HG02588 (cell line): ENCODE results near the gene DNAH17.

Experiments used
- ATAC-seq: cut with Tn5 transposase; IDR thresholded peaks from one replicate; pipeline ENCODE4 v1.9.1; 2021; ENCODE audit warnings: mild to moderate bottlenecking, moderate library complexity; ENCODE audit not compliant: unreplicated experiment

The DNAH17 gene

DNA sequence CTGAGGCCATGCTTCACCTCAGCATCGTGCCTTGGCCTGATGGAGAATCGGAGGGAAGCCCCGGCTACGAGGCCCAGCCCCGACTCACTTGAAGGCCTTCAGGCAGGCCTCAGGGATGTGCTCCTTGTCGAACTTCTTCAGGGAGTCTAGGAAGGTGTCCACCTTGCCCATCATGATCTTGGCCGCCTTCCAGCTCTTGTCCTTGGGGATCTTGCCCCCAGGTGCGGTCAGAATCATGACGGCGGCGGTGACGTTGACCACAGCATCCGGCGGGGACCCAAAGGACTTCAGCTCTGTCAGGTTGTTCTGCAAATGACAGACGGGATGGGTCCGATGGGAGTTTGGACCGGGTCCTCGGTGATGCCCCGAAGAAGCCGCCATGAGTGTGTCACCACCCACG is 117.5 kb downstream of the DNAH17 start:
- no peak for ATAC-seq

- no peak for ATAC-seq
Observed at GRCh38 chr17:78458736-78459335, 118.4 kb downstream of the DNAH17 start.

DNA sequence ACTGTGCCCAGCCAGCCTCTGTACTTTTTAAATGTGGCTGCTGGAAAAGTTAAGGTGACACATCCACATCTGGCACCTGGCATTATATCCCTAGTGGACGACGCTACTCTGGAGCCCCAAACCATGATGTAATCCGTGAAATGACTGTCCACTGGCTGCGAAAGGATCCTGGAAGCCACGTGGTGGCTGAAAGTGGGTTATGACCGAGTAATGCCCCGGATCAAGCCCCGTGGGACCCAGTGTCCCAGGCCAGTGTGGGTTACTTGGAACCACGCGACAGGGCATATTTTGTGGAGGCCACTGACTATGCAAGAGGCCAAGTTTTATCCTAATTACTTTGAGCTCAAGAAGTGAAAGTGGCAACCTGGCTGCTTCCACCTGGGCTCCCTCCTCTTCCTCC is 119.1 kb downstream of the DNAH17 start:
- ATAC-seq = no peak

GRCh38 chr17:78454346-78454745 is 122.8 kb downstream of the DNAH17 start:
- no peak for ATAC-seq

GRCh38 chr17:78451753-78452152 is 125.4 kb downstream of the DNAH17 start:
- no peak for ATAC-seq

- ATAC-seq = no peak
Observed at GRCh38 chr17:78450696-78451345, 126.4 kb downstream of the DNAH17 start.

DNA sequence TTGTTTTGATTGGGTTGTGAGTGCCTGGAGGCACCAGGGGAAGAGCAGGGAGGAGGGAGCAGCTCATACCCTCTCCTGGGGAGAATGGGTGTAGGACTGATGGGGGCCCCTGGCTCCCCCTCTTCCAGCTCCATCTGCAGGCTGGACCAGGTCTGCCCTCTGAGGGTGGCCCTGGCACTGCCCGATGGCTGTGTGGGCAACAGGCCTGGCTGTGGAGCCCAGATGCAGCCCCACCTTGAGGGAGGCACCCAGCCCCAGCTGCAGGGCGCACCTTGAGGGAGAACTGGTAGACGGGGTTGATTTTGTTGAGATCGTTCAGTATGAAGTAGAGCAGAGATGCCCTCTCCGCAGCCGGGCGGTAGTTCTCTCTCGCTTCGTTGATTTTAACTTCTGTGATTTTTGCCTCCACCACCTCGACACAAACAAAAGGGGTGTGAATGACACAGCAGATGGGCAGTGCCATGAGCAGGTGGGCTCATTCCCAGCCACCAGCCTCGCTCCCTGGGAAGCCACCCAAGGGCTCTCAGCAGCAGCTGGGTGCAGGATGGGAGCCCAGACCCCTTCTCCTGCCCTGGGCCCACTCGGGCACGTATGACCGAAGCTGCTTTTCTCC is 127.1 kb downstream of the DNAH17 start:
- ATAC-seq = no peak

DNA sequence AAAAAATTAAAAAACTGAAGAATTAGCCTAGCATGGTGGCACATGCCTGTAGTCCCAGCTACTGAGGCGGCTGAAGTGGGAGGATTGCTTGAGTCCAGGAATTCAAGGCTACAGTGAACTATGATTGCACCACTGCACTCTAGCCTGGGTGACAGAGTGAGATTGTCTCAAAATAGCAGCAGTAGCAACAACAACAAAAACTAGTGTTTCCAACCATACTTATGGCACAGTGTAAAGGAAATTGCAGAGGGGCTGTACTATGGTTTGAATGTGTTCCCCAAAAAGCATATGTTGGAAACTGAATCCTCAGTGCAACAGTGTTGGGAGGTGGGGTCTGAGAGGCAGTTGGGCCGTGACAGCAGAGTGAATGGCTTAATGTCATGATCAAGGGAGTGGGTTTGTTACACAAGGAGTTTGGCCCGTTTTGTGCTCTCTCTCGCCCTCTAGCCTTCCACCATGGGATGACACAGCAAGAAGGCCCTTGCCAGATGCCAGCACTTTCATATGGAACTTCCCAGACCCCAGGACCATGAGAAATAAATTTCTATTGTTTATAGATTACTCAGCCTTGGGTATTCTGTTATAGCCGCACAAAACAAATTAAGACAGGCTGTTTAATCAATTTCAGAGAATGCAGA is 128.7 kb downstream of the DNAH17 start:
- ATAC-seq = no peak

GRCh38 chr17:78446833-78447232 is 130.4 kb downstream of the DNAH17 start:
- ATAC-seq = no peak

- no peak for ATAC-seq
Observed at GRCh38 chr17:78444392-78444791, 132.8 kb downstream of the DNAH17 start.

- ATAC-seq = no peak
Observed at GRCh38 chr17:78442648-78443218, 134.5 kb downstream of the DNAH17 start.

- ATAC-seq = no peak
Observed at GRCh38 chr17:78441271-78441971, 135.8 kb downstream of the DNAH17 start.

DNA sequence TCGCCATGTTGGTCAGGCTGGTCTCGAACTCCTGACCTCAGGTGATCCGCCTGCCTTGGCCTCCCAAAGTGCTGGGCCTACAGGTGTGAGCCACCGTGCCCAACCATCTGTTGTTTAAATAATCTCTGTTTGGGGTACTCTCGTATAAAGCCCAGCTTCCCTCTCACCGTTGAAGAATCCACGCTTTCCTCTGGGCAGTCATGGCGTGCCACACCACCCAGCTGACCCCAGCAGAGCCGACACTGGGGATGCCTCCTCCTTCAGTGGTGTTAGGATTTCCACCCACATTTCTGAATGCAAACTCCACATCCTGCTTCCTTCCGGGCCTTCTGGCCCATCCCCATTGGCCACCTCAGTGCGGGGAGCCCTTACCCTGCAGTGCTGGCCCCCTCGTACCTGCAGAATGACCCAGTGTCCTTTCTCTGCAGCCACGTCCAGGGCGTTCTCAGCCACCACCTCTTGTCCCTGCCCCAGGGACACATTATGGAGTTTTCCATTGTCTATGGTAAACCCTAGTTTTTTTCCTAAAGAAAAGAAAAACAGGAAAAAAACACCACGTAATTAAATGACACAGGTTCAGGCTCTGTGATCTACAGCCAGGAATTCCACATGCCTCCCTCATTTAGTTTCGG is 138.4 kb downstream of the DNAH17 start:
- ATAC-seq = no peak

DNA sequence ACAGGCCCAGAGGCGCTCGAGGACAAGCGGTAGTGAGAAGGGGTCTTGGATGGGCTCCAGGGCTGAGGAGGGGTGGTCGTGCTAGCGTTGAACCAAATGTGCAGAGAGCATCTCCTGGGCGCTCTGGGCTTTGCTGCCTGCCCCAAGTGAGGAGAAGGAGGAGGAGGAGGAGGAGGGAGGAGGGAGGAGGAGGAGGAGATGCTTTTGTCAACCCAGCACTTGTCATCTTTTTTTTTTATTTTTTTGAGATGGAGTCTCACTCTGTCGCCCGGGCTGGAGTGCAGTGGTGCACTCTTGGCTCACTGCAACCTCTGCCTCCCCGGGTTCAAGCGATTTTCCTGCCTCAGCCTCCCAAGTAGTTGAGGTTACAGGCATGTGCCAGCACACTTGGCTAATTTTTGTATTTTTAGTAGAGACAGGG is 138.9 kb downstream of the DNAH17 start:
- no peak for ATAC-seq

DNA sequence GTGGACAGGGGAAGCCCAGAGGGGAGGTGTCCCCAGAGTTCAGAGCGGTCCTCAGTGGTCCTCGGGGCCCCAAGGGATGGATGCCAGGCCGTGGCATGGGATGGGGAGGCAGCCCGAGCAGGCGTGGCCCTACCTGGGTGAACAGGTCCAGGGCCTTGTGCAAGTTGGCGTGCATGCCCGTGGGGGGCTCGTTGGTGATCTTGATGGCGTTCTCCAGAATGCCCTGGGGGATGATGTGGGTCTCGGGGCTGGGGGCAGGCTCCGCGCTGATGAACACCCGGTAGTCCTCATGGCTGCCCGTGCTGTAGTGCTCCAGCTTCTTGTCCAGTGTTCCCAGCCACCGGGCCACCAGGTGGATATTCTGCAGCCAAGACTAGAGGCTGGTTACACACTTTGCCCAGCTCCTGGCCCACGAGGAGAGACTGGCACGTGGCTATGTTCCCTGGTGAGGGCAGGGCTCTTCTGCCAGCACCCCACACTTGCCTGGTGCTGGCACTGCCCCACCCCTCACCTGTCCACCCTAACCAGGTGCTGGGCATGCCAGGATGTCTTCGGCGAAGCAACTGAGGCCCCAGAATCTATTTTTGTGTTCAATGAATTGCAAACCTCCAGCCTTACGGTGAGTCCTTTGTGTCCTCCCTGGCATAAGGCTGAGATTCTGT is 139.6 kb downstream of the DNAH17 start:
- ATAC-seq = no peak

DNA sequence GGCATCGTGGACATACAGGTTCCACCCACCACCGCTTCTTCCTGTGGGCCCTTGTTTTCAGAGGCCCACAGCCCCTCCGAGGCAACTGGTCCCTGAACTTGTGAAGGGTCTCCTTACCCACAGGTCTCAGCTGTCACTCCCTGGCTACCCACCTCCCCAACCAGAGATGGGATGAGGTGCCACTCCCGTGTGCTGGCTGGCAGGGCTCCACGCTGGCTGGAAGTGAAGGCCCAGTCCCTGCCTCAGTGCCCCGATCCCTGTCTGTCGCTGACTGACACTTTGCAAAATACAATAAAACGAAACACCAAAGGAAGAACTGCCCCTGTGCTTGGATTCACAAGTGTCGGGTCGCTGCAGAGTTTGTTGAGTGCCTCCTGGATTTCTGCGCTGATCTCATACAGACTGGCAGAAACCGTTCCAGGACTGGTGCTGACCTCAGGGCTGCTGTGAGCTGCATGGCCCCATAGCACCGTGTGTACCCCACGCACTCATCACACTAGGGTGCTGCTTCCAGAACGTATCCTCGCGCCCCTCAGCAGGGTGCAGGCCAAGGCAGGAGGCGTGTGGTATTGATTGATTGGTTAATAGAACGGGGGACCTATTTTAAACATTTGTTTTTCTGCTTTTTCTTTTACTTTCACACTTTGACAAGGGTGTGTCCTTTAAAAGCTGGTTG is 141.7 kb downstream of the DNAH17 start:
- no peak for ATAC-seq

- no peak for ATAC-seq
Observed at GRCh38 chr17:78434455-78435329, 142.5 kb downstream of the DNAH17 start.

DNA sequence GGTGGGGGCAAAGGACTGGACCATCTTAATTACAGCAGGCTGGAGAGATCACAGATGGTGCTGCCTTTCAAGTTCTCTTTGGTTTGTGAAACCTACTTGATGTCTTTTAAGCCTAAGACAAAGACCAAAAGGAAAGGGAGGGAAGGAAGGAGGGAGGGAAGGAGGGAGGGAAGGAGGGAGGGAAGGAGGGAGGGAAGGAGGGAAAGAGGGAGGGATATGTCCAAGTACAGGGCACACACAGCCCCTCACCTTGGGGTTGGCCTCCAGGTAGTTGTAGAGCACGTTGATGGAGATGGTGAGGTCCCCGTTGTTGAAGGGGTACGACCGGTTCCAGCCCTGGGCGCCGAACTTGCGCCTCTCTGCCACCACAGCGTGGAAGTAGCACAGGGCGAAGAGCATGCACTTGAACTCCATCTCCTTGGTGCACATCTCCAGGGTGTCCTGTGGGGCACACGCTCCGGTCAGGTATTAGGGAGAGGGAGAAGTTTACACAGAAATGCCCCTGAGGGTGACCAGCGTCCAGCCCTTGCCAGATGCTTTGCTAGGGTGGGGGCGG is 143.3 kb downstream of the DNAH17 start:
- no peak for ATAC-seq
